ENCODE data around the gene GH2. TPM values are rescaled to one million over a fixed set of nuclear protein-coding genes. Genes with fewer than 3 reads are reported as not detected.

The GH2 gene
- not detected in 5 replicates for total RNA-seq (2022; extraction: Qiagen RNA extraction)

GRCh38 chr17:63881935-63882601, at the start of gene GH2:
Gene GH2 (minus strand): TSS chr17:63881944. CDS start chr17:63881801, 143 bp downstream.

GRCh38 chr17:63918789-63919305, 37.1 kb upstream of the GH2 start, which contains the start of gene GH1:
Gene GH1 (minus strand): TSS chr17:63918839. CDS start chr17:63918776, 63 bp downstream.

GRCh38 chr17:63911041-63911635, 29.4 kb upstream of the GH2 start, which contains the start of gene CSHL1:
Gene CSHL1 (minus strand): TSS chr17:63911258. CDS start chr17:63911196, 62 bp downstream.

GRCh38 chr17:63896524-63897354, 15.0 kb upstream of the GH2 start, which contains the start of gene CSH1:
Gene CSH1 (minus strand): TSS chr17:63896574. CDS start chr17:63896511, 63 bp downstream.

DNA sequence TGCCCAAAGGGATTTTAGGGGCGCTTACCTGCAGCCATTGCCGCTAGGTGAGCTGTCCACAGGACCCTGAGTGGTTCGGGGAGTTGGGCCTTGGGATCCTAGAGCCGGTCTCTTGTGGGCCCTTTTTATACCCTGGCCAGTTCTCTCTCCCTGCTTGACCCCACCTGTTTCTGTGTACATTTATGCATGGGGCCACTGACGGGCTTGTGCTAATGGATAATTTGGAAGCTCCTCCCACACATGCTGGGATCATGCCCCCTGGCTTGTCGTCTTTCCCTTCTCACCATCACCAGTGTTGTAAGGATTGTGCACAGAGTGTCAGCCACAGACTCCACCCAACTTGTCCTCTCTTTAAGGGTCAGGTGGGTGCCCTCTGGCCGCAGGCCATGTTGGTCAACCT, 8.2 kb downstream of the GH2 start, which contains the start of gene CSH2:
Gene CSH2 (minus strand): TSS at position 101 of the 400 bp plus-strand sequence. CDS start 63 bp downstream, at position 38.

GRCh38 chr17:63842540-63843386, 39.0 kb downstream of the GH2 start, which contains the start of gene SMARCD2:
Gene SMARCD2 (minus strand): TSS chr17:63842685. CDS start chr17:63842674, 11 bp downstream.

Other genes with a start within 250 kb of the GH2 start
- gene LIMD2, start 181.8 kb downstream of the GH2 start, total RNA-seq (2022; extraction: Qiagen RNA extraction), result 8.1 to 11.2 TPM (median 8.9 TPM) in 5 replicates
- 23.1 to 28.9 TPM (median 26.1 TPM) in 5 replicates for gene STRADA, start 140.1 kb downstream of the GH2 start, total RNA-seq (2022; extraction: Qiagen RNA extraction)
- 104 to 121 TPM (median 118 TPM) in 5 replicates for gene CCDC47, start 108.3 kb downstream of the GH2 start, total RNA-seq (2022; extraction: Qiagen RNA extraction)
- gene DDX42, start 107.8 kb downstream of the GH2 start, total RNA-seq (2022; extraction: Qiagen RNA extraction), result 102 to 113 TPM (median 102 TPM) in 5 replicates
- 214 to 244 TPM (median 222 TPM) in 5 replicates for gene PSMC5, start 54.5 kb downstream of the GH2 start, total RNA-seq (2022; extraction: Qiagen RNA extraction)
- 53.1 to 56.9 TPM (median 53.4 TPM) in 5 replicates for gene FTSJ3, start 54.3 kb downstream of the GH2 start, total RNA-seq (2022; extraction: Qiagen RNA extraction)
- 51.3 to 65.9 TPM (median 61.6 TPM) in 5 replicates for gene SMARCD2, start 39.3 kb downstream of the GH2 start, total RNA-seq (2022; extraction: Qiagen RNA extraction)
- not detected in 5 replicates for gene CSH2, start 8.3 kb downstream of the GH2 start, total RNA-seq (2022; extraction: Qiagen RNA extraction)
- gene CSH1, start 14.6 kb upstream of the GH2 start, total RNA-seq (2022; extraction: Qiagen RNA extraction), result not detected in 5 replicates
- gene CSHL1, start 29.3 kb upstream of the GH2 start, total RNA-seq (2022; extraction: Qiagen RNA extraction), result not detected in 5 replicates
- 0.11 TPM in 1 of 5 replicates, not detected in the others for gene GH1, start 36.9 kb upstream of the GH2 start, total RNA-seq (2022; extraction: Qiagen RNA extraction)
- 0.17 TPM in 1 of 5 replicates, not detected in the others for gene CD79B, start 50.4 kb upstream of the GH2 start, total RNA-seq (2022; extraction: Qiagen RNA extraction)
- 0.02 to 0.08 TPM (median 0.07 TPM) in 5 replicates for gene SCN4A, start 91.0 kb upstream of the GH2 start, total RNA-seq (2022; extraction: Qiagen RNA extraction)
- 0.31 to 1.2 TPM (median 0.54 TPM) in 5 replicates for gene PRR29, start 116.4 kb upstream of the GH2 start, total RNA-seq (2022; extraction: Qiagen RNA extraction)
- gene ICAM2, start 138.7 kb upstream of the GH2 start, total RNA-seq (2022; extraction: Qiagen RNA extraction), result 0.11 TPM in 1 of 5 replicates, not detected in the others
- 3.0 to 4.0 TPM (median 3.8 TPM) in 5 replicates for gene ERN1, start 248.2 kb upstream of the GH2 start, total RNA-seq (2022; extraction: Qiagen RNA extraction)